NCI-H2227 treated with DMSO at 0.1 percent for 48 hours (cell line): Measurements from ENCODE around the gene EEF1AKMT1.
"Not testable (repeated sequence)": the region's sequence is repeated elsewhere in the genome, so short reads cannot be mapped to it uniquely, and the experiment has no call there.

Experiments used
- DNase-seq: peaks from one replicate; lab custom pipeline; 2025; lab: John Stamatoyannopoulos, UW

The EEF1AKMT1 gene

DNA sequence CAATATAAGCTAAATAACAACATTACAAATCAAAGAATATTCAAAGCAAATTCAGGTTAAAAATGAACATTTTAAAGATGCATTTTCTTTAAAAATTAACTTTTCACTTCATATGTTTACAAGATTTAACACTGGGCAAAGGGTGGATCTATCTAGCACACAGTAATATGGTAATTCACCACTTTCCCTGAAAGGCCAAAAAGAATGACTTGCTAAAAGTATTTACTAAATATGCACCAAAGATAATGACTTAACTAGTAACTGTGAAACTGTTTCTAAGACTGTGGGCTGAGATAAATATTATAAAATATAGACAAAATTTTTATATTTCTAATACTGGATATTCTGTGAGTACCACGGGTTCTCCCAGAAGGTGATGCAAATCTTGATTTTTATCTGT is 4.5 kb upstream of the EEF1AKMT1 start:
- DNase-seq: no peak

DNA sequence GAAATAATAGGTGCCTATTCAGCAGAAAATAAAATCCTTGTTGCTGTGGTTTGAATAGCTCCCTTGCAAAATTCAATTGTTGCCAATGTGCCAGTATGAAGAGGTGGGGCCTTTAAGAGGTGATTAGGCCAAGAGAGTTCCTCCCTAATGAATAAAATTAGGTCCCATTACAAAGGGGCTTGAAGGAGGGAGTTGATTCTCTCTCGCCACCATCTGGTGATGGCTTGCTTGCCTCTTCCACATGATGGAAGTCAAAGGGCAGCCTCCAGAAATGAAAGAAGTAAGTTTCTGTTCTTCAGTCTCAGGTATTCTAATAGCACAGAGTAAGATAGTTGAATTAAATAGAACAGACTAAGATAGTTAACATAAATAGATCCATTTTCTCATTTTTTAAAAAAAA is 3.0 kb upstream of the EEF1AKMT1 start:
- DNase-seq: no peak

DNA sequence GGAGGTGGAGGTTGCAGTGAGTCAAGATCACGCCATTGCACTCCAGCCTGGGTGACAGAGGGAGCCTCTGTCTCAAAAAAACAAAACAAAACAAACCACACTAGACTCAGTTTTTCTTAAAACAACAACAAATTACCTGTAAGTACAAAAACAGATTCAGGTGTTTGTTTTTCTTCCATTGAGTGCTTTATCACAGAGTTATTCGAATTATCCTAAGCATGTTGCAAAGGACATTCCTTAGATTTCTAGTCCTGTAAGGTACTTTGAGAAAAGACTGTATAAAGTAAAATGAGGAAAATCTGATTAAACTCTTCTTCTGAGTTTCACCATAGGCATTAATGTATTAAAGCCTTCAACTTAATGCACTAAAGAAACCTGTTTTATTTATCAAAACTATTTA is 2.2 kb upstream of the EEF1AKMT1 start:
- no peak for DNase-seq

DNA sequence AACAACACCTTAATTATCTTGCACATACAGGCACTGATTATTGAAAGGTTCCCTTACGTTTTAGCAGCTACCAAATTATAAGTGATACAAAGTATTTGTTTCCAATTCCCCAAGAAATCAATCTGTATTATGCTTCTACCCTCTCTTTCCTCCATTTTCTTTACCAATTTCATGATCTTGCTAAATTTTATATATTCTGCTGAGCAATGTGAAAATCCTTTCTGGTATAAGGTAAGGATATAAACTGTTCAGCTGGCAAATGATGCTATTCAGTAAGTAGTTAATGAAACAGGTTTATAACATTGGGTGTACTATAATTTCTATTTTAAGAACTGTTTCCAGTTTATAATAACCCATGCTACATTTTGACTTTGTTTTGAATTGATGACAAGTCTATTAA is 985 bp upstream of the EEF1AKMT1 start:
- no peak for DNase-seq

DNA sequence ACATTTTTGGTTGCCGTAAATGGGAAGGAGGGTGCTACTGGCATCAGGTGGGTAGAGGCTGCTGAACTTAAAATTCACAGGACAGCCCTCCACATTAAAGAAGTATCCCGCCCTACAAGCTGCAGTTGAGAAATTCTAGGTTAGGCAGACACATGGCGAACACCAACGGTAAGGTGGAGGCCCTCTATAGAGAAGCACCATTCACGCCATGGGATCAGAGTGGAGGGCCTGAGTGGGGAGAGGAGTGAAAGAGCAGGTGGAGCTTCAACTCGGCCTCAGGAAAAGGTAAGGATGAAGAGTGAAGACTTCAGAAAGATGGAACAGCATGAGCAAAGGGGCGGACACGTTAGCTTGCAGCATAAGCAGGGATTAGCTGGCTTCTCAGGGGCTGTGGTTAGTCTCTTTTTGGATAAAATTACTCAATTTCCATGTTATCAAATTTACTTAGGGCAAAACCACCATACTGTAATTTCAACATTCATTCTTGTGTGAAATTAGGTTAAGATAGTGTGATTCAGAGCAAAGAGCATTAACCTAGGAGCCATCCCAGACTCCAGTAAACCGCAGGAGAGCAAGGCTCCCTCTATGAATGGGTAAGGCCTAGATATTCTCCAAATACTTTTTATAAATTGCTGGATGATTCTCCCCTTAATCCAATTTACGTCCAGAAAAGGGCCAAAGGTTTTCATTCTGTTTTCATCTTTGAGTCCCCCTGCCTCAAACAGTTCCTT is 1.2 kb downstream of the EEF1AKMT1 start:
- DNase-seq: no peak

DNA sequence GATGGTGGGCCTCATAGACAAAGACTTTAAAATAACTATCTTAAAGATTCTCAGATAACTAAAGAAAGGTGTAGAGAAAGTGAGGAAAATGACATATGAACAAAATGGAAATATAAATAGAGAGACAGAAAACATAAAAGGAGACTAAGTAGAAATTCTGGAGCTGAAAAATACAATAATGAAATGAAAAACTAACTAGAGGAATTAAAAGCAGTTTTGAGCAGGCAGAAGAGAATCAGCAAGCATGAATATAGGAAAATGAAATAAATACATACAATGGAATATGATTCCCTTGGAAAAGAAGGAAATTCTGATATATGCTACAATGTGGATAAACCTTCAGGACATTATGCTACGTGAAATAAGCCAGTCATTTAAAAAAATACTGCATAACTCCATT is 3.9 kb downstream of the EEF1AKMT1 start:
- no peak for DNase-seq

DNA sequence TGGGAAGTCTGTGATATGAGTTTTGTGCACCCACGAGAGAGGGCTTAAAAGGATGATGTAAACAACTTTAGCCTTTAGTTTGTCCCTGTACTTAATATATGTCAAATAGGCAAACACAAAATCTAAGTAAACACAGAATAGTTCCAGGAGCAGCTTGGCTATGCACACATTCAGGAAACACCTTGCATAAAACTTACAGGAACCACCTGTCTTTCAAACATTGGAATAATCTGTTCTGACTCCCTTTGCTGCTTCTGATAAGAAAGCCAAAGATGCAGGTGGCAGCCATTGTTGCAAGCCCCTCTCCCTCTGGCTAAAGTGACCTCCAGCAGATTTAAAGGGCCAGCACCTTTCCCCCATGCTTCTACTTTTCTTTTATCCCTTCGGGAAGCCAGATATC is 4.7 kb downstream of the EEF1AKMT1 start:
- no peak for DNase-seq

DNA sequence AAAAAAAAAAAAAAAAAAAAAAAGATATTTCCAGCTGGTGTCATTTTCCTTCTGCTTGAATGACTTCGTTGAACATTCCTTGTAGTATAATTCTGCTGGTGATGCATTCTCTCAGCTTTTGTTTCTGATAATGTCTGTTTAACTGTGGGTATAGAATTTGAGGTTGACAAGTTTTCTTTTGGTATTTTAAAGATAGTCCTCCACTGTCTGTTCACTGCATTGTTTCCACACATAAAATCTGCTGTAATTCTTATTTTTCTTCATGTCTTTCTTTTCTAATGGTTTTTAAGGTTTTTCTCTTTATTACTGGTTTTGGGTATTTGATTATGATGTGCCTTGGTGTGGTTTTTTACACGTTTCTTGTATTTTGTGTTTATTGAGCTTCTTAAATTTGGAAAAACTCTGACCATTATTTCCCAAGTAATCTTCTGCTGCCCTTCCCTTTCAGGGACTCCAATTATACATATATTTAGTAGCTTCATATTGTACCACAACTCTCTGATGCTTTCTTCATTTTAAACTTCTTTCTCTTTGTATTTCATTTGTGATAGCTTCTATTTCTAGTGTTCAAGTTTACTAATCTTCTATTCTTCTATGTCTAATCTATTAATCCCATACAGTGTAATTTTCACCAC is 6.3 kb downstream of the EEF1AKMT1 start:
- no peak for DNase-seq

DNA sequence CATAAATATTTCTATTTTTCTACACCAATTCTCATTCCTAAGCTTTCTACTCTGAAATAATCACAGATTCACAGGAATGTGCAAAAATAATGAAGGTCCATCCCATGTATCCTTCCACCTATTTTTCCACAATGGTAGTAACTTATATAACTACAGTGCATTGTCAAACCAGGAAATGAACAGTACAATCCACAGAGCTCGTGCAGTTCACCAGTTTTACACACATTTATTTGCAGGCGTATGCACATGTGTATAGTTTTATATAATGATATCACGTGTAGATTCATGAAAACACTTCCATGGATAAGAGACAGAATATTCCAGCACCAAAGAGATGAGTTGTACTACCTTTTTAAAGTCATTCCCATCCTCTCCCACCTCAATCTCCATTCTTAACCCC is 12.9 kb downstream of the EEF1AKMT1 start:
- no peak for DNase-seq

DNA sequence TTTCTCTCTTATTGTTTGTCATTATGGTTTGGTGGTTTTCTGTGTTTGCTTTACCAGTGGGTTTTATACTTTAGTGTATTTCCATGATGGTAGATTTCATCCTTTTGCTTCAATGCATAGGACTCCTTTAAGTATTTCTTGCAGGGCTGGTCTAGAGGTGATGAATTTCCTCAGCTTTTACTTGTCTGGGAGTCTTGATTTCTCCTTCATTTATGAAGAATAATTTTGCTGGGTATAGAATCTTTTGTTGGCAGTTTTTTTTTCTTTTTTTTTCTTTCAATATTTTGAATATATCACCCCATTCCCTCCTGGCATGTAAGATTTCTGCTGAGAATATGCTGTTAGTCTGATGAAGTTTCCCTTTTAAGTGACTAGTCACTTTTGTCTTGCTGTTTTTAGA is 19.8 kb downstream of the EEF1AKMT1 start:
- no peak for DNase-seq

DNA sequence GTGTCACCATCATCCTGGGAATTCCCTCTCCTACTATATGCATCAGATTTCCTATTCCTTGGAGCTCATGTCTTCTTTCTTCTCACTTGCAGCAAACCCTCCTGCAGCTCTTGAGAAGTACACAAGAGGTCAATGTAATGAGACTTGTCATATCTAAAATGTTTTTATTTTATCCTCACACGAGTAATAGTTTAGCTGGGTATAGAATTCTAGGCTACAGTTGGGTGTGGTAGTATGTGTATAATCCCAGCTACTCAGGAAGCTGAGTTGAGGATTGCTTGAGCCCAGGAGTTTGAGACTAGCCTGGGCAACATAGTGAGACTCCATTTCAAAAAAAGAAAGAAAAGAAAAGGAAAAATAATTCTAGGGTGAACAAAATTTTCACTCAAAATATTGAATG is 24.4 kb downstream of the EEF1AKMT1 start:
- no peak for DNase-seq

DNA sequence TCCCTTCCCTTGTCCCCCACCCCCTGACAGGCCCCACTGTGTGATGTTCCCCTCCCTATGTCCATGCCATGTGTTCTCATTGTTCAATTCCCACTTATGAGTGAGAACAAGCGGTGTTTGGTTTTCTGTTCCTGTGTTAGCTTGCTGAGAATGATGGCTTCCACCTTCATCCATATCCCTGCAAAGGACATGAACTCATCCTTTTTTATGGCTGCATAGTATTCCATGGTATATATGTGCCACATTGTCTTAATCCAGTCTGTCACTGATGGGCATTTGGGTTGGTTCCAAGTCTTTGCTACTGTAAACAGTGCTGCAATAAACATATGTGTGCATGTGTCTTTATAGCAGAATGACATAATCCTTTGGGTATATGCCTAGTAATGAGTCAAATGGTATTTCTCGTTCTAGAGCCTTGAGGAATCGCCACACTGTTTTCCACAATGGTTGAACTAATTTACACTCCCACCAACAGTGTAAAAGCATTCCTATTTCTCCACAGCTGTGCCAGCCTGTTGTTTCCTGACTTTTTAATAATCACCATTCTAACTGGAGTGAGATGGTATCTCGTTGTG is 29.8 kb downstream of the EEF1AKMT1 start:
- not testable (repeated sequence) for DNase-seq

DNA sequence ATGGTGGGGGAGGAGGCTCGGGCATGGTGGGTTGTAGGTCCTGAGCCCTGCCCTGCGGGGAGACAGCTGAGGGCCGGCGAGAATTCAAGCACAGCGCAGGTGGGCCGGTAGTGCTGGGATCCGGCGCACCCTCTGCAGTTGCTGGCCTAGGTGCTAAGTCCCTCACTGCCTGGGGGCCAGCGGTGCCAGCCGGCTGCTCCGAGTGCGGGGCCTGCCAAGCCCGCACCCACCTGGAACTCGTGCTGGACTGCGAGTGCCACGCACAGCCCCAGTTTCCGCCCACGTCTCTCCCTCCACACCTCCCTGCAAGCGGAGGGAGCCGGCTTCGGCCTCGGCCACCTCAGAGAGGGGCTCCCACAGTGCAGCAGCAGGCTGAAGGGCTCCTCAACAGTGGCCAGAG is 33.7 kb downstream of the EEF1AKMT1 start:
- no peak for DNase-seq

DNA sequence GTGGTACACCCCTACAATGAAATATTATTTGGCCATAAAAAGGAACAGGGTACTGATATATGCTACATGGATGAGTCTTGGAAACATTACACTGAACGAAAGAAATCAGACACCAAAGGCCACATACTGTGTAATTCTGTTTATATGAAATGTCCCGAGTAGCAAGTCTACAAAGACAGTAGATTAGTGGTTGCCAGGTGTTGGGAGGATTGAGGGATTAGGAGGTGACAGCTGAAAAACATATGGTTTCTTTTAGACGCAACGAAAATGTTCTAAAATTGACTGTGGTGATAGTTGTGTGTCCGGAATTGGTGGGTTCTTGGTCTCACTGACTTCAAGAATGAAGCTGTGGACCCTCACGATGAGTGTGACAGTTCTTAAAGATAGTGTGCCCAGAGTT is 35.1 kb downstream of the EEF1AKMT1 start:
- DNase-seq: no peak

DNA sequence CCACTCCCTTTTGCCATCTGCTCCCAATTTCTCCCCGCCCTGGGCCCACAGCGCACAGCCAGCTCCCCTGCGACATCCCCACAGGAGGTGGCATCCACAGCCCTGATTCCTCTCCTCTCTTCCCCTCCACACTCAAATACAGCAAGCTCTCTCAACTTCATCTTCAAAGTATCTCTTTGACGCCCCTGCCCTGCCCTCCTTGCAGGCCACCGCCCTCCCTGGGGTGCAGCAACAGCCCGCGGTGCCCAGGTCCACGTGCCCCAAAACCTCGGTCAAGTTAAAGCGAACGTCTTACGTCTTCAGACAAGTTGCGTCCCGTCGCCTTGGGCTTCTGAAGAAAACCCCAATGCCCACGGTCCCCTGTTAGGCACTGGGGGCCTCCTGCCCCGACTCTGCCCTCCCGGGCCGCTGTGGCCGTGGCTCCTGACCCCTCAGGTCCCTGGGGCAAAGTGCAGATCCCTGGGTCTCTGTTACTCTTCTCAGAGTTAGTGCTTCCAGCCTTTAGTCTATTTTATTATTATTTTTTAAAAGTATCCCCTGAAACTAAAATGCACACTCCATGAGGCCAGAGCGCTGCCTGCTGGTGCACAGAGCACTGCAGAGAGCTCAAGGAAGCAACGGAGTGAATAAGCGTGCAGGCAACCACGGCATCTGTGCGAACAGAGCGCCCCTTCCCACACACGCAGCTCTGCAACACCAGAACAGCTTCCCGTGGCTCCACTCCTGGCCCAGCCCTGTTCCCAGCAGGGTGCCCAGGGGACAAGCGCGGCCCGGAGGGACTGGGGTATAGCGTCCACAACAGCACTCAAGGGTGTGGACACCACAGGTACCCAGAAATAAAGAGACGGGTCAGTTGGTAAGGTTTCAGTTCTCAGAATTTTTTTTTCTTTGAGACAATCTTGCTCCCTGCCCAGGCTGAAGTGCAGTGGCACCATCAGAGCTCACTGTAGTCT is 43.9 kb downstream of the EEF1AKMT1 start:
- DNase-seq: no peak

DNA sequence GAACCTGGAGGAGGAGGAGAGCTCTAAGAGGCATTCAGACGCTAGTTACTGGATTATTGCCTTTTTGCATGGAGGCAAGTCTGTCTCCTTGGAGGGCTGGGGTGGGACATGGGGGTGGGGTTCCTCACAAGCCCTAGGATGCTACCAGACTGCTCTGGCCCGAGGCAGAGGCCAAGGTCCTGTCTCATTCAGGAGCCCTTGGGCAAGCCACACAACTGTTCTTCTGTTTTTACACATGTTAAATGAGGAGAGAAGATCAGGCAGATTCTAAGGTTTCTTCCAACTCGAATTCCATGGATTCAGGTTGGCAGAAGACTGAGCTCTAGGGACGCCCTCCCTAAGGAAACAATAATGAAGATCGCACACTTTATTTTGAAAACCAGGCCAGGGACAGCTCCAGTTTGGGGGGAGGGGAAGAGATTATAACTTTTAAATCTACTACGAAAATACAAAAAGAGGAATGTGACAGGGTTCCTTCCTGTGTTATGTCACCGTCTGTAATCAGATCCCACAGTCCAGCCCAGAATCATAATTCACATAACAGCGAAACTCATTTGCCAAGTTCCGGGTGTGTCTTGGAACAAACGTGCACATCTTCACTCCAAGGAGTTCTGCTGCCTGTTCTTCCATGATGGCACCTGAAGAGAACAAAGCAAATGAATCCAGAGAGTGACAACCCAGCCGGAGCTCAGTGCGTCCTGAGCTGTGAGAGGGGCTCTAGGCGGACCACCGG is 45.0 kb downstream of the EEF1AKMT1 start:
- no peak for DNase-seq

DNA sequence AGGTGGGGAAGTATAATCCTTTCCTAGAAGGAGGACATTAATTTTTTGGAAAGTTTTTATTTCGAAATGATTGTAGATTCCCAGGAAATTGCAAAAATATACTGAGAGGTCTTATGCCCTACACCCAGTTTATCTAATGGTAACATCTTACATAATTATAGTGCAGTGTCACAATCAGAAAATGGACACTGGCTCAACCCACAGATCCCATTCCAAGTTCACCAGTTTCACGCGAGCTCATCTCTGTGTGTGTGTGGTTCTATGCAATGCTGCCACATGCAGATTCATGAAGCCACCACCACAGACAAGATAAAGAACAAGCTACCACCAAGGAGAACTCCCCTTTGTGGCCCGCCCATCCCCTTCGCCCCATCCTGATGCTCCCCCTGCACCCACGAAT is 45.9 kb downstream of the EEF1AKMT1 start:
- no peak for DNase-seq

DNA sequence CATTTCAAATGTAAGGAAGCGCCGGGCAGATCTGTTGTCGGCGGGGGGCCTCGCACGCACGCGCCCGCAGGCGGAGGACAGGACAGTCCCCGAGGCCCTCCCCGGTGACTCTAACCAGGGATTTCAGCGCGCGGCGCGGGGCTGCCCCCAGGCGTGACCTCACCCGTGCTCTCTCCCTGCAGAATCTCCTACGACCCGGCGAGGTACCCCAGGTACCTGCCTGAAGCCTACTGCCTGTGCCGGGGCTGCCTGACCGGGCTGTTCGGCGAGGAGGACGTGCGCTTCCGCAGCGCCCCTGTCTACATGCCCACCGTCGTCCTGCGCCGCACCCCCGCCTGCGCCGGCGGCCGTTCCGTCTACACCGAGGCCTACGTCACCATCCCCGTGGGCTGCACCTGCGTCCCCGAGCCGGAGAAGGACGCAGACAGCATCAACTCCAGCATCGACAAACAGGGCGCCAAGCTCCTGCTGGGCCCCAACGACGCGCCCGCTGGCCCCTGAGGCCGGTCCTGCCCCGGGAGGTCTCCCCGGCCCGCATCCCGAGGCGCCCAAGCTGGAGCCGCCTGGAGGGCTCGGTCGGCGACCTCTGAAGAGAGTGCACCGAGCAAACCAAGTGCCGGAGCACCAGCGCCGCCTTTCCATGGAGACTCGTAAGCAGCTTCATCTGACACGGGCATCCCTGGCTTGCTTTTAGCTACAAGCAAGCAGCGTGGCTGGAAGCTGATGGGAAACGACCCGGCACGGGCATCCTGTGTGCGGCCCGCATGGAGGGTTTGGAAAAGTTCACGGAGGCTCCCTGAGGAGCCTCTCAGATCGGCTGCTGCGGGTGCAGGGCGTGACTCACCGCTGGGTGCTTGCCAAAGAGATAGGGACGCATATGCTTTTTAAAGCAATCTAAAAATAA is 52.1 kb downstream of the EEF1AKMT1 start:
- DNase-seq: no peak

DNA sequence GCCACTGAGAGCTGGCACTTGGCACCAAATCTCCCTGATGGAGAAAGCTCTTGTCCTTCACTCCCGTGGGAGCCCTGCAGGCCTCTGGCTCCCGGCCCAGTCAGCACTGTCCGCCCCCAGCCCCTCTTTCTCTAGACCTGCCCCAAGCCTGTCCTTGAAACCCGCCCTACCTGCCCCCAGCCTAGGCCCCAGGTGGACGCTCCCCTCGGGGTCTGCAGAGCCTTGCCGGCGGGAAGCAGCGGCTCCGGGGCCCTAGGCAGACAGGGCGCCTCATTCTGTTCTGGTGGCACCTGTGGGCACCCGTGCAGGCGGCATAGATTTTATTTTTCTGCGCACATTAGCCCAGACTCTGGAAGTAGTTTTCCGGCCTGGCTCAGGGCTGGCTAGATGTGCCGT is 52.7 kb downstream of the EEF1AKMT1 start:
- no peak for DNase-seq

DNA sequence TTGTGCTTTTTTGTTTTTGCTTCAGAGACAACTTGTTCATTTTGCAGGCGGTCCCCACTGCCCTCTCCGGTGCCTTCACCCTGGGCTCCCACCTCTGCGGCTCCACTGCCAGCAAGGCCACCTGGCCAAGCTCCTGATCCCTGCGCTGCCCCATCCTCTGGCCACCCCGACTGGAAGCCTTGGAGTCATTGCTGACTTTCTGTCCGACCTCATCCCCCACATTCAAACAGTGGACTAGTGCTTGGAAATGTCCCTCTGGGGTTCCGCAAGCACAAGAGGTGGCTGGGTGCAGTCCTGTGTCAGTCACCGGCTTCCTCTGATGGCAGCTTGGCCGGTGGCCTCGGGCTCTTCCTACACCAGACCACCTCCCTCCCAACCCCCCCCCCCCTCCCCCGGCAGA is 53.3 kb downstream of the EEF1AKMT1 start:
- no peak for DNase-seq

DNA sequence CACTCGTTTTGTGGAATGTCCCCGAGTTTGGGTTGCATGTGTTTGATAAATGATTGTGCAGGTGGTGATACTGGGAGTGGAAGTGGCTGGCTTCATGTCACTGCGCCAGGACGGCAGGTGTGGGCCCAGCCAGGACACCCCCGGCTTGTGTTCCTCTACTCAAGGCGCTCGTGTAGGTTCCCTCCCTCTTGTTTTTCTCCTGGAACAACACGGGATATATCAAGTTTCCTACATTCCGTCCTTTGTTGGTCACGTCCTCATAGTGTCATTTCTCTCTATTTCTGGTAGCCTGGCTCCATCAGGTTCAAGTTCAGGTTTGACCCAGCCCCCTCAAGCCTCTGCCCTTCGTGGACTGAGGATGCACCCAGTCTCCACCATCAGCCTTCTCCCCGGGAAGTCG is 54.0 kb downstream of the EEF1AKMT1 start:
- no peak for DNase-seq
